B cell (primary cell): ENCODE data around the gene BCL2L15.

Experiments used
- EZH2 ChIP-seq: IDR thresholded peaks from 2 replicates; pipeline ENCODE4 v1.6.1; 2012; ENCODE audit warnings: borderline replicate concordance, low read depth, mild to moderate bottlenecking, moderate library complexity, low read length; ENCODE audit not compliant: insufficient read depth, poor library complexity, severe bottlenecking
- TF ChIP-seq, protein P1 (sequence below): fragments of 200-600 bp; IDR thresholded peaks from one replicate; pipeline ENCODE4 v1.8.0; 2022; ENCODE audit warnings: antibody characterized with exemption, mild to moderate bottlenecking

DNA sequence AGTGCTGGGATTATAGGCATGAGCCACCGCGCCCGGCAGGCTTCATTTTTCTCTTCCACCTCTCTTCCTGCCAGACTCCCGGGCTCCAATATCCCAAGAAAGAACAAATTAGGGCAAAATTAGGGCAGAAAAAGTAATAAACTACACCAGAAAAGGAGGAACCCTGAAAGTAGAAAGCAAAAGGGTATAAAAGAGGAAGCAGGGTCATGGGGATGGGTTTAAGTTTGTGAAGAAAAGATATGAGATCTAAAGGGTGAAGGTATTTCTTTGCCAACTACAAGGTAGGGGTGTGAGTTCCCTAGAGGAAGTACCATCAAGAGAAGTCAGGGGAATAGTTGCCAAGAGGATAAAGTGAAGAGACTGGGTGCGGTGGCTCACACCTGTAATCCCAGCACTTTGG lies 25.7 kb downstream of the BCL2L15 start:
- TF ChIP-seq, protein P1, sequence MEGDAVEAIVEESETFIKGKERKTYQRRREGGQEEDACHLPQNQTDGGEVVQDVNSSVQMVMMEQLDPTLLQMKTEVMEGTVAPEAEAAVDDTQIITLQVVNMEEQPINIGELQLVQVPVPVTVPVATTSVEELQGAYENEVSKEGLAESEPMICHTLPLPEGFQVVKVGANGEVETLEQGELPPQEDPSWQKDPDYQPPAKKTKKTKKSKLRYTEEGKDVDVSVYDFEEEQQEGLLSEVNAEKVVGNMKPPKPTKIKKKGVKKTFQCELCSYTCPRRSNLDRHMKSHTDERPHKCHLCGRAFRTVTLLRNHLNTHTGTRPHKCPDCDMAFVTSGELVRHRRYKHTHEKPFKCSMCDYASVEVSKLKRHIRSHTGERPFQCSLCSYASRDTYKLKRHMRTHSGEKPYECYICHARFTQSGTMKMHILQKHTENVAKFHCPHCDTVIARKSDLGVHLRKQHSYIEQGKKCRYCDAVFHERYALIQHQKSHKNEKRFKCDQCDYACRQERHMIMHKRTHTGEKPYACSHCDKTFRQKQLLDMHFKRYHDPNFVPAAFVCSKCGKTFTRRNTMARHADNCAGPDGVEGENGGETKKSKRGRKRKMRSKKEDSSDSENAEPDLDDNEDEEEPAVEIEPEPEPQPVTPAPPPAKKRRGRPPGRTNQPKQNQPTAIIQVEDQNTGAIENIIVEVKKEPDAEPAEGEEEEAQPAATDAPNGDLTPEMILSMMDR, result no peak
- TF ChIP-seq EZH2, result no peak
